ENCODE measurements around the gene ATP6V1G1. TPM values are rescaled to one million over a fixed set of nuclear protein-coding genes. Genes with fewer than 3 reads are reported as not detected.

Gene ATP6V1G1
- total and polyA plus RNA-seq, 2 donors (not counting 1 experiment from before 2014, with no cell fraction given): 92.7 to 102 TPM

- no peak overlapping the region for H3K4me2 ChIP-seq (ENCODE audit: extremely low read depth, insufficient read depth, low read length)
- no peaks in the 10 kb centered on the region for H3K27me3 ChIP-seq (ENCODE audit: control insufficient read depth, insufficient read depth, low read length)
- TF ChIP-seq CTCF (conservative IDR thresholded peaks at IDR 0.05 in 1 of 2, IDR thresholded peaks at IDR 0.05 in 1 of 2; ENCODE audit: low read depth in 1 of 2, low read length in 2 of 2) (no peak), EZH2 (IDR thresholded peaks at IDR 0.05; ENCODE audit: low read length, missing control alignments) (no peak)
- H3K36me3 ChIP-seq (ENCODE audit: control insufficient read depth, insufficient read depth, low read length): no peaks in the 10 kb centered on the region
- no peaks in the 10 kb centered on the region for H4K20me1 ChIP-seq (ENCODE audit: control insufficient read depth, extremely low read depth, insufficient read depth, low read length)
- no peaks in the 10 kb centered on the region for H3K4me1 ChIP-seq (ENCODE audit: control insufficient read depth, extremely low read depth, insufficient read depth, low read length)
- no peaks in the 10 kb centered on the region for H3K9me3 ChIP-seq (ENCODE audit: control insufficient read depth, insufficient read depth, low read depth, low read length)
- H2AFZ ChIP-seq (ENCODE audit: low read length): no peak overlapping the region
- H3K79me2 ChIP-seq (ENCODE audit: control insufficient read depth, insufficient read depth, low read length): no peaks in the 10 kb centered on the region
- no peak for DNase-seq (ENCODE audit: low read depth in 2 of 2)
- no peak overlapping the region for H3K4me3 ChIP-seq (replicated peaks in 1 of 4; ENCODE audit: control extremely low read depth in 1 of 4, insufficient read depth in 1 of 4, low read depth in 3 of 4, low read length in 4 of 4)
- no peak overlapping the region for H3K9ac ChIP-seq (ENCODE audit: insufficient read depth, low read length)
- H3K27ac ChIP-seq (ENCODE audit: insufficient read depth, low read length): no peak overlapping the region
Observed at GRCh38 chr9:114638404-114638803, 50.8 kb downstream of the ATP6V1G1 start.

GRCh38 chr9:114641967-114642366 lies 54.4 kb downstream of the ATP6V1G1 start:
- TF ChIP-seq CTCF (conservative IDR thresholded peaks at IDR 0.05 in 1 of 2, IDR thresholded peaks at IDR 0.05 in 1 of 2; ENCODE audit: low read depth in 1 of 2, low read length in 2 of 2): no peak
- no peak for TF ChIP-seq EZH2 (IDR thresholded peaks at IDR 0.05; ENCODE audit: low read length, missing control alignments)
- Histone ChIP-seq H3K27me3 (ENCODE audit: control insufficient read depth, insufficient read depth, low read length) (no peaks in the 10 kb centered on the region), H3K4me3 (replicated peaks in 1 of 4; ENCODE audit: control extremely low read depth in 1 of 4, insufficient read depth in 1 of 4, low read depth in 3 of 4, low read length in 4 of 4) (no peak overlapping the region), H3K36me3 (ENCODE audit: control insufficient read depth, insufficient read depth, low read length) (no peaks in the 10 kb centered on the region), H3K4me2 (ENCODE audit: extremely low read depth, insufficient read depth, low read length) (no peak overlapping the region), H3K79me2 (ENCODE audit: control insufficient read depth, insufficient read depth, low read length) (no peaks in the 10 kb centered on the region), H3K4me1 (ENCODE audit: control insufficient read depth, extremely low read depth, insufficient read depth, low read length) (no peaks in the 10 kb centered on the region), H3K9me3 (ENCODE audit: control insufficient read depth, insufficient read depth, low read depth, low read length) (no peaks in the 10 kb centered on the region), H2AFZ (ENCODE audit: low read length) (no peak overlapping the region), H4K20me1 (ENCODE audit: control insufficient read depth, extremely low read depth, insufficient read depth, low read length) (no peaks in the 10 kb centered on the region), H3K27ac (ENCODE audit: insufficient read depth, low read length) (no peak overlapping the region), H3K9ac (ENCODE audit: insufficient read depth, low read length) (no peak overlapping the region)
- DNase-seq (ENCODE audit: low read depth in 2 of 2): no peak

- no peaks in the 10 kb centered on the region for H3K79me2 ChIP-seq (ENCODE audit: control insufficient read depth, insufficient read depth, low read length)
- H3K4me2 ChIP-seq (ENCODE audit: extremely low read depth, insufficient read depth, low read length): no peak overlapping the region
- TF ChIP-seq EZH2 (IDR thresholded peaks at IDR 0.05; ENCODE audit: low read length, missing control alignments): no peak
- no peak for TF ChIP-seq CTCF (conservative IDR thresholded peaks at IDR 0.05 in 1 of 2, IDR thresholded peaks at IDR 0.05 in 1 of 2; ENCODE audit: low read depth in 1 of 2, low read length in 2 of 2)
- no peaks in the 10 kb centered on the region for H3K27me3 ChIP-seq (ENCODE audit: control insufficient read depth, insufficient read depth, low read length)
- no peak for DNase-seq (ENCODE audit: low read depth in 2 of 2)
- no peak overlapping the region for H3K4me3 ChIP-seq (replicated peaks in 1 of 4; ENCODE audit: control extremely low read depth in 1 of 4, insufficient read depth in 1 of 4, low read depth in 3 of 4, low read length in 4 of 4)
- H3K27ac ChIP-seq (ENCODE audit: insufficient read depth, low read length): no peak overlapping the region
- no peaks in the 10 kb centered on the region for H3K4me1 ChIP-seq (ENCODE audit: control insufficient read depth, extremely low read depth, insufficient read depth, low read length)
- H2AFZ ChIP-seq (ENCODE audit: low read length): no peak overlapping the region
- H4K20me1 ChIP-seq (ENCODE audit: control insufficient read depth, extremely low read depth, insufficient read depth, low read length): no peaks in the 10 kb centered on the region
- H3K9ac ChIP-seq (ENCODE audit: insufficient read depth, low read length): no peak overlapping the region
- no peaks in the 10 kb centered on the region for H3K9me3 ChIP-seq (ENCODE audit: control insufficient read depth, insufficient read depth, low read depth, low read length)
- no peaks in the 10 kb centered on the region for H3K36me3 ChIP-seq (ENCODE audit: control insufficient read depth, insufficient read depth, low read length)
Observed at GRCh38 chr9:114643001-114643400, 55.4 kb downstream of the ATP6V1G1 start.

Measured in fibroblast of lung (primary cell).